BLaER1 treated with 17β-estradiol and CSF1 and Interleukin-3, amounts not matched to agents 10 nM and 100 nM (cell line): ENCODE results near the gene ERFL.
A peak's percentile ranks its signal among the peaks of the same experiment; 100 is the strongest.

Experiments used
- H3K27ac ChIP-seq, 11 experiments: shearing (Covaris generic); formaldehyde crosslinking; 2 replicates each; pipeline ENCODE4 v1.8.1; 2022
- H3K27me3 ChIP-seq, 11 experiments: shearing (Covaris generic); formaldehyde crosslinking; 2 replicates each; pipeline ENCODE4 v1.8.1; 2022
- H3K36me3 ChIP-seq, 11 experiments: shearing (Covaris generic); formaldehyde crosslinking; 2 replicates each; pipeline ENCODE4 v1.8.1; 2022
- H3K4me1 ChIP-seq, 10 experiments: shearing (Covaris generic); formaldehyde crosslinking; 2 replicates each; pipeline ENCODE4 v1.8.1; 2022
- H3K4me2 ChIP-seq, 11 experiments: shearing (Covaris generic); formaldehyde crosslinking; 2 replicates each; pipeline ENCODE4 v1.8.1; 2022
- H3K4me3 ChIP-seq, 10 experiments: shearing (Covaris generic); formaldehyde crosslinking; 2 replicates each; pipeline ENCODE4 v1.8.1; 2022
- H3K9ac ChIP-seq, 11 experiments: shearing (Covaris generic); formaldehyde crosslinking; 2 replicates each; pipeline ENCODE4 v1.8.1; 2022
- H3K9me3 ChIP-seq, 11 experiments: shearing (Covaris generic); formaldehyde crosslinking; replicated peaks in 1 of 11; 2 replicates each; pipeline ENCODE4 v1.8.1; 2022
- H4K20me1 ChIP-seq, 11 experiments: shearing (Covaris generic); formaldehyde crosslinking; 2 replicates each; pipeline ENCODE4 v1.8.1; 2022
- Cebpa-rat ChIP-seq, 11 experiments: shearing (Covaris generic); IDR thresholded peaks; 2 replicates each; pipeline ENCODE4 v1.8.1; 2022

The ERFL gene

DNA sequence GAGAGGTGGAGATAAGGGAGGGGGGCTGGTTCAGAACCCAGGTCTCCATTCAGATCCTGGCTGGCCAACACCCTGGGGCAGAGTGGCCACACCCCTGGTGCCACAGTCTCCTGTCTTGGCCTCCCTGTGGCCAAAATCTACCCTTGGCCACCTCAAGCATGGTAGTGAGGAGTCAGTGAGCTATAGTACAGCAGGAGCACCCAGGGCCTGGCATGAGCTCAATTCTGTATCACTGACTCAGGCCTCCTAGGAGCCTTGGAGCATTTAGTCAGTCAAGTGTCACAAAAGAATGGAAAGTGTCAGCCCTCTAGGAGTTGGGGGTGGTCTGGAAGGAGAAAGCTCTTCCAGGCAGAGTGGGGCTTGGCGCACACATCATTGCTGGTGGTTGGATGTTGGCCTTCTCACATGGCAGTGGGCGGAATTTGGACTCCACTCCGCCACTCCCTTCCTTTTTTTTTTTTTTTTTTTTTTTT is 57.8 kb downstream of the ERFL start:
- peaks cover 98 to 100% (median 100%) of the 10 kb centered on the region in 10 experiments for H3K4me1 ChIP-seq
- H3K9me3 ChIP-seq, result no peaks in the 10 kb centered on the region
- peaks cover 64 to 80% (median 69%) of the 10 kb centered on the region in 11 experiments for H4K20me1 ChIP-seq
- H3K27ac ChIP-seq, result peak overlapping the region in 10 of 11 experiments; percentile 23 to 99 (median 94); a peak in 18 of 22 replicates
- H3K9ac ChIP-seq, result peak overlapping the region; percentile 41 to 100 (median 99); a peak in 19 of 22 replicates
- no peaks in the 10 kb centered on the region for H3K27me3 ChIP-seq
- no peak for TF ChIP-seq Cebpa-rat (IDR thresholded peaks at IDR 0.05)
- peak overlapping the region in 6 of 10 experiments; percentile 19 to 51 (median 38); a peak in 7 of 20 replicates for H3K4me3 ChIP-seq
- peak overlapping the region; percentile 91 to 100 (median 98) for H3K4me2 ChIP-seq
- peaks cover 58 to 75% (median 69%) of the 10 kb centered on the region in 11 experiments for H3K36me3 ChIP-seq

DNA sequence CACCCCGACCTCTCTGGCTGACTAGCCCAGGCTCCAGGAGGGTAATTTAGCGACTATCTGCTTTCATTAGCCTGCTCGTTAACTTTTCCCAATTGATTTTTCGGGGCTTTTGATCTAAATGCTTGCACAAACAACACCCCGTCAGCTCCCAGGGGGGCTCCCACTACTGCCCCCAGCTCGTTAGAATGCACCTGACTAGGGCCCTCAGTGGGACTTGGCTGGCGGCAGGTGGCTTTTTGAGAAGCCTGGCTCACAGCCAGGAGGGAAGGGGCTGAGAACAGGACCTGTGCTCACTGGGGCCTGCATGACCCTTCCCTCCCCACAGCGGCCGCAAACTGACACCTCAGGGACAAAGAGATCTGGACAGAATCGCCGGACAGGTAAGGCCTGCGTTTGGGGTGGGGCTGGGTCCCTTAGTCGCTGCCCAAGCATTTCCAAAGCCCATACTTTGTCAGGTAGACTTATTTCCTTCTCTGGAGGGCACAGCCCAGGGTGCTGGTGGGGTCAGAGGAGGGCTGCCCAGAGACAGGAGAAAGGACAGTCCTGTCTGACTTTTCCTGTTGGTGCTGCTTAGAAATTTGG is 58.8 kb downstream of the ERFL start:
- Histone ChIP-seq H3K4me2 (peak overlapping the region; percentile 91 to 100 (median 98)), H3K36me3 (peaks cover 68 to 85% (median 79%) of the 10 kb centered on the region in 11 experiments), H3K4me1 (peaks cover 98 to 100% (median 100%) of the 10 kb centered on the region in 10 experiments), H3K9ac (peak overlapping the region; percentile 41 to 100 (median 99)), H3K27me3 (no peaks in the 10 kb centered on the region), H3K9me3 (no peaks in the 10 kb centered on the region), H3K27ac (peak overlapping the region; percentile 29 to 99 (median 93); a peak in 20 of 22 replicates), H4K20me1 (peaks cover 74 to 89% (median 78%) of the 10 kb centered on the region in 11 experiments), H3K4me3 (peak overlapping the region in 9 of 10 experiments; percentile 6 to 51 (median 36); a peak in 12 of 20 replicates)
- no peak for TF ChIP-seq Cebpa-rat (IDR thresholded peaks at IDR 0.05)

DNA sequence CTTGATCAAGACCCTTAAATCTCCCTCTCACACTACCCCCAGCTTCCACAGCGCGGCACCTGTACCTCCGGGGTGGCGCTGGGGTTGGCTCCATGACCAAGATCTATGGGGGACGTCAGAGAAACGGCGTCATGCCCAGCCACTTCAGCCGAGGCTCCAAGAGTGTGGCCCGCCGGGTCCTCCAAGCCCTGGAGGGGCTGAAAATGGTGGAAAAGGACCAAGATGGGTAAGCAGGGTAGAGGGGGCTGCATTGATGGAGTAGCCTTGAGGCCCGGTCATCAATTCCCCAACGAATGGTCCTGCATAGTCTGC is 59.3 kb downstream of the ERFL start:
- Histone ChIP-seq H3K9ac (peak overlapping the region; percentile 41 to 100 (median 99); a peak in 21 of 22 replicates), H3K27ac (peak overlapping the region in 10 of 11 experiments; percentile 29 to 99 (median 94); a peak in 19 of 22 replicates), H3K36me3 (peaks cover 73 to 90% (median 84%) of the 10 kb centered on the region in 11 experiments), H4K20me1 (peaks cover 79 to 95% (median 84%) of the 10 kb centered on the region in 11 experiments), H3K4me1 (peaks cover 98 to 100% (median 100%) of the 10 kb centered on the region in 10 experiments), H3K4me3 (peak overlapping the region in 8 of 10 experiments; percentile 6 to 51 (median 38); a peak in 11 of 20 replicates), H3K4me2 (peak overlapping the region; percentile 91 to 100 (median 98)), H3K27me3 (no peaks in the 10 kb centered on the region), H3K9me3 (no peaks in the 10 kb centered on the region)
- TF ChIP-seq Cebpa-rat (IDR thresholded peaks at IDR 0.05), result no peak

DNA sequence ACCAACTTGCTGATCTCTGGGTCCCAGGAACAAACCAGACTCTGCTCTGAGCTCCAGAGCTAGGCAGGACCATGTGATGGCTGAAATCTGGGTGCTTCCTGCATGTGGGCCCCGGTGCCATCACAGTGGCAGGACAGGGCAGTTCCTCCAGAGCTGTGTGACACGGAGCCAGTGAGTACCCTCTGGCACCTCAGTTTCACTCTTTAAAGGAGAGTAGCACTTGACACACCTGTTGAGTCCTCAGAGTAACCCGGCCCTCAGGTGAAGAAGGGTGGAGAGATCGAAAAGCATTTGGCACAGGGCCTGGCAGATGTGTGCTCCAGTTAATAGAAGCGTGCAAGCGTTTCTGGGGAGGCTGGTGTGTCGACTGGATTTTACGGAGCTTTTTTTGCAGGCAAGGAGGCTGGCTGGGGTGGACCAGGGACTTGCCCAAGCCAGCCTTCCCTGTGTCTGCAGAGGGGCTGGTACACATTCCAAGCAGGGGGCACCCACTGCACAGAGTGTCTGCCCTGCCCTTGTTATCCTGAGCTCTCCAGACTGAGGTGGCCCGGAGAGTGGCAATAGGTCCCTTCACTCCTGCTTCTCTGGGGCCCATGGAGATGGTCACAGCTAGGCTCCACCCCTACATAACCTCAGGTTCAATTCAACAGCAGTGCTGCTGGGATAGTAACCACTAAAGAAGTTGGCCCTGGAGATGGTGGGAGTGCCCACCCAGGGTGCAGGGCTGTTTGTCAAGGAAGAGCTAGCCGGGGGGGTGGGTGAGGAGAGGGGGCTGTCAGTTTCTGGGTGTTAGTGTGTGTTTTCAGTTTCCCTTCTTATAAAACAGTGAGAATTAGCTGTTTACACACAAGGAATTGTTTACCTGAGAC is 59.9 kb downstream of the ERFL start:
- Histone ChIP-seq H3K9ac (peak overlapping the region; percentile 41 to 100 (median 99); a peak in 21 of 22 replicates), H3K4me2 (peak overlapping the region; percentile 91 to 100 (median 98)), H3K4me1 (peaks cover 98 to 100% (median 100%) of the 10 kb centered on the region in 10 experiments), H4K20me1 (peaks cover 85 to 100% (median 90%) of the 10 kb centered on the region in 11 experiments), H3K27me3 (no peaks in the 10 kb centered on the region), H3K9me3 (no peaks in the 10 kb centered on the region), H3K36me3 (peaks cover 79 to 95% (median 90%) of the 10 kb centered on the region in 11 experiments), H3K27ac (peak overlapping the region in 10 of 11 experiments; percentile 22 to 99 (median 94); a peak in 19 of 22 replicates), H3K4me3 (peak overlapping the region in 8 of 10 experiments; percentile 6 to 51 (median 34); a peak in 12 of 20 replicates)
- no peak for TF ChIP-seq Cebpa-rat (IDR thresholded peaks at IDR 0.05)

DNA sequence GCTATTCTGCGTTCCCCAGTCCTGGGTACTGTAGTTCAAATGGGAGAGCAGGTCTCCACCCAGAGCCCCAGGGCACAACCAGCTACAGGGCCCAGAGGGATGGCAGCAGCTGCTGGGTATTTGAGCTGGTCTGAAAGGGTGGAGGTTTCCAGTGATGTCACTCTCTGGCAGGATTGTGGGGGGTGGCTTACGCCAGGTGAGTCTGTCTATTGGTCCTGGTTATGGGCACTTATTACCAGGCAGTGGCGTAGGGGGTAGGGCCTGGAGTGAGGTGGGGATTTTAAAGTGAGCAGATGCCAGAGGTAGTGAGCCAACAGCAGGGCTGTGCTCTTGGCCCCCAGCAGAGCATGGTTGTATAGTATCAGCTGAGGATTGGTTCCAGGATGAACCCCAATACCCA is 62.0 kb downstream of the ERFL start:
- Histone ChIP-seq H3K27ac (peak overlapping the region in 10 of 11 experiments; percentile 2 to 99 (median 48); a peak in 17 of 22 replicates), H3K4me2 (peak overlapping the region; percentile 91 to 100 (median 98)), H3K4me3 (peak overlapping the region in 7 of 10 experiments; percentile 6 to 53 (median 32); a peak in 8 of 20 replicates), H3K4me1 (peaks cover 98 to 100% (median 100%) of the 10 kb centered on the region in 10 experiments), H3K36me3 (peaks cover 96 to 100% (median 99%) of the 10 kb centered on the region in 11 experiments), H3K27me3 (no peaks in the 10 kb centered on the region), H3K9ac (peak overlapping the region; percentile 41 to 100 (median 99); a peak in 21 of 22 replicates), H4K20me1 (peaks cover 98 to 100% (median 100%) of the 10 kb centered on the region in 11 experiments), H3K9me3 (no peaks in the 10 kb centered on the region)
- TF ChIP-seq Cebpa-rat (IDR thresholded peaks at IDR 0.05), result no peak

DNA sequence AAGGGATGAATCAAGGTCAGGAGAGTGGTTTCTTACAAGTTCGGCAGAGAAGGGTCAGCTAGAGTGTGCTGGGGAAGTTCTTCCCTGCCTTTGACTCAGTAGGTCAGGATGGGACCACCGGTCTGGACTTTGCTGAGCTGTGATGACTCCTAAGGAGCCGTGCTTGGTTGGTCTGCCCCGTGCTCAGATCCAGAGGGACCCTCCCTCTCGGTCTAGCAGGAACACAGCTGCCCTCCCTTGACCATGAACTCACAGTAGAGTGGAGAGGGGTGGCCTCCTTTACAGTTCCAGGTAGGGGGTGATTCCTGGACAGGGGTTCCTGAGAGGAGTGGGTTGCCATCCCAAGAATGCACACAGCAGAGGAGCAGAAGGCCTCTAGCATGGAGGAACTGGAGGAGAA is 63.9 kb downstream of the ERFL start:
- H3K4me2 ChIP-seq, result peak overlapping the region; percentile 95 to 100 (median 98)

DNA sequence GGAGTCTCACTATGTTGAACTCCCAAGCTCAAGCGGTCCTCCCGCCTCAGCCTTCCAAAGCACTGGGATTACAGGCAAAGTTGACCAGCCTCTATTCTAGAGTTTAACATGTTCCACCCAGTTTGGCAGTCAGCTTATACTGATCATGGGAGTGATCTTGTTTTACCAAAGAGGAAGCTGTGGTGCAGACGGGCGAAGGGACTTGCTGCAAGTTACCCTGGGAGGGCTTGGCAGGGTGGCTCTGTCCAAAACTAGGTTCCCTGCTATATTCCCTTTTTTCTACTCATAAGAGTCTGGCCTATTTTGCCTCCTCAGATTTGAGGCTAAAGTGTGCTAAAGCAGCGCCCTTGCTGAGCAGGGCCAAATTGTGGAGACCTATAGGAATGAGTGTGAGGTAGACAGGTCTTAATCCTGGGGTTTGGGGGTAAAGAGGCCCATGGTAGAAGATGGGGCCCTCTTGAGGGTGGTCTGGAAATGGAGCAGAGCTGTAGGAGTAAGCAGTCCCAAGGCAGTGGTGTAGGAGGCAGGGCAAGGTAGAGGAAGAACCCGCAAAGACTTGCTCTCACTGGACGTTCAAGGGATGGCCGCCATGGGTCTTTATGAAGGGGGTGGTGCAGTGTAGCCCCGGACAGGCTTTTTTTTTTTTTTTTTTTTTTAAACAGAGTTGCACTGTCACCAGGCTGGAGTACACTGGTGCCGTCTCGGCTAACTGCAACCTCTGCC is 64.9 kb downstream of the ERFL start:
- Histone ChIP-seq H3K9ac (peak overlapping the region; percentile 96 to 100 (median 99); a peak in 21 of 22 replicates), H3K36me3 (peaks cover 73 to 80% (median 79%) of the 10 kb centered on the region in 11 experiments), H3K27ac (peak overlapping the region in 10 of 11 experiments; percentile 14 to 100 (median 49); a peak in 16 of 22 replicates), H3K4me1 (peaks cover 78 to 85% (median 82%) of the 10 kb centered on the region in 10 experiments), H3K9me3 (no peaks in the 10 kb centered on the region; a peak in 1 of 22 replicates), H3K4me3 (peak overlapping the region; percentile 90 to 98 (median 96)), H4K20me1 (peaks cover 75 to 80% (median 77%) of the 10 kb centered on the region in 11 experiments), H3K27me3 (no peaks in the 10 kb centered on the region), H3K4me2 (peak overlapping the region; percentile 95 to 100 (median 98))
- no peak for TF ChIP-seq Cebpa-rat (IDR thresholded peaks at IDR 0.05)

More for the DNA sequence above, 63.9 kb downstream of the ERFL start:
- Histone ChIP-seq H3K4me1 (peaks cover 83 to 85% (median 83%) of the 10 kb centered on the region in 10 experiments), H3K36me3 (peaks cover 83 to 90% (median 89%) of the 10 kb centered on the region in 11 experiments), H3K4me3 (peak overlapping the region in 9 of 10 experiments; percentile 8 to 98 (median 95); a peak in 16 of 20 replicates), H3K27ac (peak overlapping the region in 10 of 11 experiments; percentile 26 to 100 (median 49); a peak in 18 of 22 replicates), H4K20me1 (peaks cover 86 to 90% (median 87%) of the 10 kb centered on the region in 11 experiments), H3K9ac (peak overlapping the region; percentile 72 to 100 (median 99); a peak in 21 of 22 replicates), H3K27me3 (no peaks in the 10 kb centered on the region), H3K9me3 (no peaks in the 10 kb centered on the region; a peak in 1 of 22 replicates)
- no peak for TF ChIP-seq Cebpa-rat (IDR thresholded peaks at IDR 0.05)
